ENCODE data around the gene DYRK1A.

- no peak for TF ChIP-seq CTCF (IDR thresholded peaks at IDR 0.05)
- TF ChIP-seq POLR2A (IDR thresholded peaks at IDR 0.05) = no peak
Measured at GRCh38 chr21:37490084-37490483, 123.5 kb downstream of the DYRK1A start.

Data from heart left ventricle (tissue), 13 donors.